IMR-90 (cell line): ENCODE results near the gene LPCAT2. TPM values are rescaled to one million over a fixed set of nuclear protein-coding genes. Genes with fewer than 3 reads are reported as not detected.
A peak's percentile ranks its signal among the peaks of the same experiment; 100 is the strongest.

ENCODE experiments used
- ATAC-seq: fragments of 200-7000 bp; cut with Tn5 transposase; 2 replicates; pipeline ENCODE4 v1.9.1; 2020; ENCODE audit warnings: low read depth, mild to moderate bottlenecking, moderate library complexity
- BruUV-seq: library from RNA; stranded (reverse); fragments of 400-500 nt; replicated peaks from 2 replicates; lab custom pipeline; 2021; lab: Mats Ljungman, UMichigan
- CTCF ChIA-PET: fragments of 300-600 bp; formaldehyde crosslinking; extraction: SDS; loops from one replicate; lab custom pipeline; 2021; ENCODE audit warnings: antibody characterized with exemption; lab: Yijun Ruan, JAX
- POLR2A ChIA-PET: fragments of 300-600 bp; sonication (Branson Sonifier 250); formaldehyde crosslinking; loops from one replicate; lab custom pipeline; 2022; ENCODE audit warnings: antibody characterized with exemption; ENCODE audit not compliant: unreplicated experiment; lab: Charles Lee
- DNase-seq: peaks from one replicate; pipeline ENCODE4 v3.0.0; 2013
- H2AFZ ChIP-seq: replicated peaks from 2 replicates; pipeline ENCODE3; 2013; ENCODE audit warnings: low read length, mild to moderate bottlenecking; ENCODE audit not compliant: poor library complexity
- H2AK5ac ChIP-seq: 2 replicates; pipeline ENCODE4 v1.6.1; 2013; ENCODE audit warnings: low read depth, low read length, inconsistent platforms
- H2AK9ac ChIP-seq: replicated peaks from 2 replicates; pipeline ENCODE3; 2013; ENCODE audit warnings: mild to moderate bottlenecking, low read depth, low read length, moderate library complexity; ENCODE audit not compliant: poor library complexity
- H2BK120ac ChIP-seq: 2 replicates; pipeline ENCODE4 v1.6.1; 2013; ENCODE audit warnings: low read depth, low read length, inconsistent platforms
- H2BK15ac ChIP-seq: 3 replicates; pipeline ENCODE4 v1.6.1; 2013; ENCODE audit warnings: low read depth, low read length, inconsistent platforms
- H2BK20ac ChIP-seq: 2 replicates; pipeline ENCODE4 v1.6.1; 2013; ENCODE audit warnings: low read depth, mild to moderate bottlenecking, inconsistent platforms, low read length, moderate library complexity
- H2BK5ac ChIP-seq: 2 replicates; pipeline ENCODE4 v1.6.1; 2013; ENCODE audit warnings: mild to moderate bottlenecking, low read depth, low read length, inconsistent platforms; ENCODE audit not compliant: poor library complexity, severe bottlenecking
- H3K14ac ChIP-seq: replicated peaks from 2 replicates; pipeline ENCODE4 v1.6.1; 2013; ENCODE audit warnings: low read depth, low read length, inconsistent platforms
- H3K18ac ChIP-seq: 2 replicates; pipeline ENCODE4 v1.6.1; 2013; ENCODE audit warnings: low read depth, low read length, control low read depth
- H3K23ac ChIP-seq: 2 replicates; pipeline ENCODE4 v1.6.1; 2013; ENCODE audit warnings: low read depth, low read length, inconsistent platforms
- H3K27ac ChIP-seq: 2 replicates; pipeline ENCODE4 v1.5.1; 2013; ENCODE audit warnings: mild to moderate bottlenecking, control low read depth, low read length; ENCODE audit not compliant: insufficient read depth
- H3K27me3 ChIP-seq: 2 replicates; pipeline ENCODE4 v1.6.1; 2013; ENCODE audit warnings: low read length; ENCODE audit not compliant: control insufficient read depth, insufficient read depth
- H3K36me3 ChIP-seq: 2 replicates; pipeline ENCODE4 v1.6.1; 2013; ENCODE audit warnings: low read length, mixed read lengths; ENCODE audit not compliant: control insufficient read depth, insufficient read depth
- H3K4ac ChIP-seq: 2 replicates; pipeline ENCODE4 v1.6.1; 2013; ENCODE audit warnings: low read depth, low read length, inconsistent platforms
- H3K4me1 ChIP-seq: 2 replicates; pipeline ENCODE4 v1.6.1; 2013; ENCODE audit warnings: low read length, mixed read lengths; ENCODE audit not compliant: control insufficient read depth, insufficient read depth
- H3K4me2 ChIP-seq: 2 replicates; pipeline ENCODE4 v1.6.1; 2013; ENCODE audit warnings: low read depth, mild to moderate bottlenecking, control low read depth, low read length, moderate library complexity
- H3K4me3 ChIP-seq: 2 replicates; pipeline ENCODE4 v1.5.1; 2013; ENCODE audit warnings: low read depth, mild to moderate bottlenecking, control low read depth, low read length, moderate library complexity; ENCODE audit not compliant: insufficient read depth
- H3K56ac ChIP-seq: 2 replicates; pipeline ENCODE4 v1.6.1; 2013; ENCODE audit warnings: low read length, inconsistent platforms; ENCODE audit not compliant: insufficient read depth; ENCODE audit errors: extremely low read depth
- H3K79me1 ChIP-seq, 2 experiments: 2 replicates each; pipeline ENCODE4 v1.6.1; 2013; ENCODE audit warnings: low read length in 2 of 2, inconsistent platforms in 1 of 2, low read depth in 1 of 2
- H3K9ac ChIP-seq: 2 replicates; pipeline ENCODE4 v1.6.1; 2013; ENCODE audit warnings: low read depth, low read length, control low read depth
- H3K9me1 ChIP-seq: 2 replicates; pipeline ENCODE4 v1.6.1; 2013; ENCODE audit warnings: low read length, inconsistent platforms; ENCODE audit not compliant: insufficient read depth
- H3K9me3 ChIP-seq: 2 replicates; pipeline ENCODE4 v1.6.1; 2013; ENCODE audit warnings: low read length; ENCODE audit not compliant: control insufficient read depth, insufficient read depth
- H4K20me1 ChIP-seq: 2 replicates; pipeline ENCODE4 v1.6.1; 2013; ENCODE audit warnings: low read length, inconsistent platforms; ENCODE audit not compliant: insufficient read depth
- H4K5ac ChIP-seq: 2 replicates; pipeline ENCODE4 v1.6.1; 2013; ENCODE audit warnings: mild to moderate bottlenecking, low read depth, low read length, control low read depth
- H4K8ac ChIP-seq, 2 experiments: 2 replicates each; pipeline ENCODE4 v1.6.1; 2013; ENCODE audit warnings: low read depth in 2 of 2, low read length in 2 of 2, control low read depth in 1 of 2, inconsistent platforms in 1 of 2
- H4K91ac ChIP-seq: 2 replicates; pipeline ENCODE4 v1.6.1; 2013; ENCODE audit warnings: low read depth, low read length, inconsistent platforms; ENCODE audit not compliant: insufficient read depth
- CEBPB ChIP-seq: IDR thresholded peaks from 2 replicates; pipeline ENCODE4 v1.6.1; 2012; ENCODE audit warnings: low read depth, low read length, improper control_type of control experiment
- MXI1 ChIP-seq: IDR thresholded peaks from 2 replicates; pipeline ENCODE4 v1.6.1; 2012; ENCODE audit warnings: low read depth, mild to moderate bottlenecking, low read length, moderate library complexity, borderline replicate concordance
- RCOR1 ChIP-seq: IDR thresholded peaks from 2 replicates; pipeline ENCODE4 v1.6.1; 2012; ENCODE audit warnings: mild to moderate bottlenecking, low read length, improper control_type of control experiment; ENCODE audit not compliant: insufficient replicate concordance
- WGBS, 2 experiments: methylation state at CpG; one replicate each; pipeline versions ENCODE4 v1.1.5 to v1.1.7; 2013; ENCODE audit warnings: missing lambda C conversion rate in 2 of 2; ENCODE audit not compliant: insufficient read length in 1 of 2; ENCODE audit errors: extremely low coverage in 2 of 2; 5-methylcytosine and 5-hydroxymethylcytosine counted together
- dilution Hi-C: fragments of 300-500 bp; cut with HindIII; formaldehyde crosslinking; loops from one replicate; pipeline ENCODE4 v1.14.3; 2018; ENCODE audit warnings: low sequenced_read_pairs; ENCODE audit not compliant: unreplicated experiment
- in situ Hi-C: fragments of 300-500 bp; cut with MboI; formaldehyde crosslinking; loops from 3 replicates; pipeline ENCODE4 v1.14.3; 2019; ENCODE audit warnings: low sequenced_read_pairs, inconsistent platforms, mixed read lengths
- intact Hi-C: fragments of 100-400 bp; cut with micrococcal nuclease; formaldehyde crosslinking; loops from 2 replicates; pipeline ENCODE4 v1.10.0; 2022
- polyA plus RNA-seq, 3 experiments: library from polyadenylated mRNA; depleted of rRNA; stranded (reverse); fragments of >200 nt; gene quantifications; 2 replicates each; pipeline ENCODE4 v1.2.3, GENCODE V29; 2012; ENCODE audit warnings: low replicate concordance in 1 of 3
- total RNA-seq: library from RNA; depleted of rRNA; stranded (reverse); fragments of >200 nt; gene quantifications from 2 replicates; pipeline ENCODE4 v1.2.3, GENCODE V29; 2012
- TF ChIP-seq, protein P1 (sequence below): fragments of 150-350 bp; IDR thresholded peaks from 2 replicates; pipeline ENCODE4 v1.6.1; 2017; ENCODE audit warnings: mild to moderate bottlenecking, antibody characterized with exemption, low read length, low read depth

Gene LPCAT2
- total and polyA plus RNA-seq, 2 of the 4 experiments (the other 2 are of a cell fraction) = 8.6 to 8.7 TPM

DNA sequence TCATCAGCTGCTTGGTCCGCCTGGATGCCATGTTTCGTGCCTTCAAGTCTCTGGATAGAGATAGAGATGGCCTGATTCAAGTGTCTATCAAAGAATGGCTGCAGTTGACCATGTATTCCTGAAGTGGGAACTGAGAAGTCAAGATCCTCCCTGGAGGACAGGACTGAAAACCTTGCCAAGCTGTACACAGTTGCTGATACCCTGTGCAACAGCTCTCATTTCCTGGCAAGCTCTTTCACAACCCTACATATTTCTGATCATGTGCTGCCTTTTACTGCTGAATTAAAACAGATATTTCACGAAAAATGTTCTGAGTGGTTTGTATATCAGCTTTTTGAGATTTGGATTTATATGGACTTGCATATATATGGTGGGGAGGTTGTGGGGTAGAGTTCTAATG, 58.5 kb downstream of the LPCAT2 start:
- Histone ChIP-seq H3K4me2 (no peak overlapping the region), H4K5ac (no peak overlapping the region), H2BK15ac (no peak overlapping the region), H2BK20ac (no peak overlapping the region), H2BK120ac (no peak overlapping the region), H4K91ac (no peak overlapping the region), H4K8ac (no peak overlapping the region), H3K56ac (no peak overlapping the region), H3K27ac (no peak overlapping the region), H3K18ac (no peak overlapping the region), H3K79me1 (no peaks in the 10 kb centered on the region), H3K9me3 (no peaks in the 10 kb centered on the region), H3K36me3 (no peaks in the 10 kb centered on the region), H3K4me1 (0 out of 2 replicates have a peak, but pooled peaks cover 3% of the 10 kb centered on the region), H3K23ac (no peak overlapping the region), H2AK5ac (no peak overlapping the region), H3K4me3 (no peak overlapping the region), H2AK9ac (no peak overlapping the region), H3K9ac (no peak overlapping the region), H3K27me3 (no peaks in the 10 kb centered on the region), H3K9me1 (no peaks in the 10 kb centered on the region), H2BK5ac (no peak overlapping the region), H3K4ac (no peak overlapping the region), H2AFZ (no peak overlapping the region), H3K14ac (no peak overlapping the region), H4K20me1 (no peaks in the 10 kb centered on the region)
- TF ChIP-seq RCOR1 (no peak), MXI1 (no peak), CEBPB (peak; percentile 63)
- TF ChIP-seq, protein P1, sequence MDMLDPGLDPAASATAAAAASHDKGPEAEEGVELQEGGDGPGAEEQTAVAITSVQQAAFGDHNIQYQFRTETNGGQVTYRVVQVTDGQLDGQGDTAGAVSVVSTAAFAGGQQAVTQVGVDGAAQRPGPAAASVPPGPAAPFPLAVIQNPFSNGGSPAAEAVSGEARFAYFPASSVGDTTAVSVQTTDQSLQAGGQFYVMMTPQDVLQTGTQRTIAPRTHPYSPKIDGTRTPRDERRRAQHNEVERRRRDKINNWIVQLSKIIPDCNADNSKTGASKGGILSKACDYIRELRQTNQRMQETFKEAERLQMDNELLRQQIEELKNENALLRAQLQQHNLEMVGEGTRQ = peak; percentile 20; the same call in 1 of the 2 replicates
- DNase-seq (peak; percentile 50), ATAC-seq (peak; percentile 74)
- 100% methylated on average over 1 of the region's 3 CpGs; no CpG with 5 or more reads in 1 of the 2 experiments for WGBS, 2 experiments
- dilution Hi-C loops = no loop called here
- POLR2A ChIA-PET = no interaction called here
- intact Hi-C loops = no loop called here
- in situ Hi-C loops = no loop called here
- CTCF ChIA-PET = interaction anchor here (1.1 to 1.5 kb wide), 2 partner anchors 8 to 100 kb away, joined by 3 to 6 read pairs; no protein-coding TSS in a partner anchor
- BruUV-seq = no TSS peak
